Muscle of back (tissue), 13 donors: Measurements from ENCODE around the gene LATS1. TPM values are rescaled to one million over a fixed set of nuclear protein-coding genes. Genes with fewer than 3 reads are reported as not detected.
"Not testable (repeated sequence)": the region's sequence is repeated elsewhere in the genome, so short reads cannot be mapped to it uniquely, and the experiment has no call there.

Experiments used
- DNase-seq, 3 donors: peaks; one replicate each; pipeline versions ENCODE4 v3.0.0 to v3.0.0-alpha.2; 2013
- long read RNA-seq, 9 donors: transcript quantifications; one replicate each; lab custom pipeline, GENCODE V29; 2026
- polyA plus RNA-seq, 10 donors: library from polyadenylated mRNA; unstranded; fragments of 120-200 nt; gene quantifications; one replicate each; pipeline ENCODE4 v1.2.1, GENCODE V29; 2013; ENCODE audit not compliant: insufficient read length in 10 of 10

Gene LATS1
- 10 to 100 TPM; 14.2 to 24.2 (median 20.4) TPM for polyA plus RNA-seq
- long read RNA-seq, donor 1, partial matches to known transcripts, result 0 of 2 reads
- long read RNA-seq, donor 1, other reads (novel, unspliced or antisense), result 0 of 2 reads
- long read RNA-seq, donor 2, full-length matches to known transcripts, result 4 of 4 reads
- long read RNA-seq, donor 2, partial matches to known transcripts, result 0 of 4 reads
- long read RNA-seq, donor 2, other reads (novel, unspliced or antisense), result 0 of 4 reads
- long read RNA-seq, donor 3, result 0 reads
- long read RNA-seq, donor 4, partial matches to known transcripts, result 0 of 1 reads
- long read RNA-seq, donor 4, other reads (novel, unspliced or antisense), result 0 of 1 reads
- long read RNA-seq, donor 5, partial matches to known transcripts, result 0 of 1 reads
- long read RNA-seq, donor 5, other reads (novel, unspliced or antisense), result 0 of 1 reads
- long read RNA-seq, donor 6, full-length matches to known transcripts, result 3 of 3 reads
- long read RNA-seq, donor 6, partial matches to known transcripts, result 0 of 3 reads
- long read RNA-seq, donor 6, other reads (novel, unspliced or antisense), result 0 of 3 reads
- long read RNA-seq, donor 7, partial matches to known transcripts, result 0 of 4 reads
- long read RNA-seq, donor 7, other reads (novel, unspliced or antisense), result 0 of 4 reads
- long read RNA-seq, donor 8, full-length matches to known transcripts, result 3 of 3 reads
- long read RNA-seq, donor 8, partial matches to known transcripts, result 0 of 3 reads
- long read RNA-seq, donor 8, other reads (novel, unspliced or antisense), result 0 of 3 reads
- long read RNA-seq, donor 9, partial matches to known transcripts, result 0 of 1 reads
- long read RNA-seq, donor 9, other reads (novel, unspliced or antisense), result 0 of 1 reads

DNA sequence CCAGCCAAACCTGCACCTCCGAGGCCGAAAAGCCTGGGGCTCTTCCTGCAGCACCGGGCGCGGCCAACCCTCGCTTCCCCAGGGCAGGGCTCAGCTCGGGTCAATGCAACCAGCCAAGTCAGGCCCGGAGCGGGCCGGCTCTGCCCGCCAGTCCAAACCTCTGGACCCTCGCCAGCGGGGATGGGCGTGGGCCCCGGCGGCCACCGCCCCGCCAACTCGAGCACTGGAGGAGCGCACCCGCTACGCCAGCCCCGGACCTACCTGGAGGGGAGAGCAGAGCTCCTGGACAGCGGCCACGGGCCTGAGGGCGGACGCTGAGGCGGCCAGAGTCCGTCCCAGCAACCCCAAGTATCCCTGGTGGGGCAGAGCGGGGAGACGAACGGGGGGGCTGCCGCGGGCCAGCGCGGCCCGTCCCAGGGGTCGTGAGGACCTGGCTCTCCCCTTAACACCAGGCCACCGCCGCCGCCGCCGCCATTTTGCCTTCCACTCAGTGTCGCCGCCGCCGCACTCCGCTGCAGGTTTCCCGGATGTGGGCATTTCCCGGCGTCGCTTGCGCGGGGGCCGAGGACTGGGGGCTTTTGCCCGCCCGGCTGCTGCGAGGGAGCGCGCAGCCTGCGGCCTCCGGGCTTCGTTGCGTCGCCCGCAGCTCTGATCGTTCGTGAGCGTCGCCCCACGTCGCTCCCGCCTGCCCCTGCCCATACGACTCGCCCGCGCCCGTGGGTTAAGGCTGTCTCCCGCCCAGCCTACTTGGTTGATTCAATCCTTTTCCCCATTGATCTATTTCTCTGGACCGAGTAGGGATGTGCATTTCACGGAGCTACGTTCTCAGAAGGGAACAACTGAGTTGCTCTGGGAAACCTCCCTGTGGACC is at the start of gene LATS1:
LATS1 (minus strand) TSS at position 514 of the 871 bp plus-strand sequence. CDS start 15,975 bp downstream, outside the sequence.
- peak; percentile 88 to 96 (median 92) for DNase-seq

DNA sequence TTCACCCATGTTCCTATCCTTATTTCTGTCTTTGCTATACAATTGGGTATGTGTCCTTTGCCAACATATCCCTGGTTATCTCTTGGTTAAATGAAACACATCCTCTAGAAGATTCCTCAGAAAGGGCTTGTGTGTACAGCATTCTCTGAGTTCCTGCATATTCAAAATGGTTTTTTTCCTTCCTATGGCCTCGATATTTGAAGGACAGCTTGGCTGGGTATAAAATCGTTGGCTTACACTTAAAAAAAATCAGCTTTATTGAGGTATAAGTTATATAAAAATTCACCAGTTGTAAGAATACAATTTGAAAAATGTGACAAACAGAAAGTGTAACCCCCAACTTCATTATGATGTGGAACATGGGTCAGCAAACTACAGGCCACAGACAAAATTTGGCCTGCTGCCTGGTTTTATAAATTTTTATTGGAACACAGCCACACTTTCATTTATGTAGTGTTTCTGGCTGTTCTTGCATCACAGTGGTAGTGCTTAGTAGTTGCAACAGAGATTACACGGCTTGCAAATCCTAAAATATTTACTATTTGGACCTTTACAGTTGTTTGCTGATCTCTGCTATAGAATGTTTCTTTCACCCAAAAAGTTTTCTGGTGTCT is 48.4 kb upstream of the LATS1 start:
- peak in 2 of 3 donors; percentile 9 to 12 for DNase-seq

DNA sequence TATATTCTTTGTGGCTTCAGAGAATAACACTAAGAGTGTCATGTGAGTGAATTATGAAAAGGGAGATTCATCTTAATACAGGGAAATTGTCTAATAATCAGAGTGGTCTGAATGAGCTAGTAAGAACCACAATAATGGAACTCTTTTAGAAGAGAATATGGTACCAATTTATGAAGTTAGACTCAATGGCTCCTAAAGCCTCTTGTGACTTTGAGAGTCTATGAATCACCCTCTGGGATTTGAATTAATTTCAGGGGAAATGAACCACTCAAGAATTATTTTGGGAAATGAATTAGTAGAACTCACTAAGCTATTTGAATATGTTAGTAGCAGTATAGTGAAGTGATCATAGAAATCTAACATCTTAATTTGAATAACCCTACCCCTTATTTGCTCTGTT is 46.0 kb upstream of the LATS1 start:
- peak in 1 of 3 donors; percentile 11 for DNase-seq

DNA sequence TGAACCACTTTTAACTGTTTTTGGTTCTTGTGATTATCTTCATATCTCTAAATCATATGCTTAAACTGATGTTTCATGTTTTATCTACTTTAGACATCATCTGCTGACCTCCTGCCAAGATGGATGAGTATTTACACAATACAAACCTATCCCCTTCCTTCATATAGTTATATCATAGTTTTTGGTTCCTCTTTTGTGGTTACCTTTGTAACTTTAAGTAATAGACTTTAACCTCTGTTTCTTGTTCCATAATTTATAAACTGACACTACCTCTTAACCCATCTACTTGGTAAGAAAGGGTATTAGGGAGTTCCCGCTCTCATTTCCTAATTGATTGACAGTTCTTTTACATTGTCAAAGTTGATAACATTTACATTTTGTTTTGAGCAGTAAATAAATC is 43.5 kb upstream of the LATS1 start:
- no peak for DNase-seq

DNA sequence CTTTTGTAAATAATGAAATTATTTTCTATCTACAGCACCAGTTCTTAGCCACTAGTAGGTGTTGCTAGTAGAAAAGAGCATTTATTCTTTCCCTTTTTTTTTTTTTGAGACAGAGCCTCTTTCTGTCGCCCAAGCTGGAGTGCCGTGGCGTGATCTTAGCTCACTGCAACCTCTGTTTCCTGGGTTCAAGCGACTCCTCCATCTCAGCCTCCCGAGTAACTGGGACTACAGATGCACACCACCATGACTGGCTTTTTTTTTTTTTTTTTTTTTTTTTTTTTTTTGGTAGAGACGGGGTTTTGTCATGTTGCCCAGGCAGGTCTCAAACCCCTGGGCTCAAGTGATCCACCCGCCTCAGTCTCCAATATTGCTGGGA is 38.3 kb upstream of the LATS1 start:
- DNase-seq, result no peak

DNA sequence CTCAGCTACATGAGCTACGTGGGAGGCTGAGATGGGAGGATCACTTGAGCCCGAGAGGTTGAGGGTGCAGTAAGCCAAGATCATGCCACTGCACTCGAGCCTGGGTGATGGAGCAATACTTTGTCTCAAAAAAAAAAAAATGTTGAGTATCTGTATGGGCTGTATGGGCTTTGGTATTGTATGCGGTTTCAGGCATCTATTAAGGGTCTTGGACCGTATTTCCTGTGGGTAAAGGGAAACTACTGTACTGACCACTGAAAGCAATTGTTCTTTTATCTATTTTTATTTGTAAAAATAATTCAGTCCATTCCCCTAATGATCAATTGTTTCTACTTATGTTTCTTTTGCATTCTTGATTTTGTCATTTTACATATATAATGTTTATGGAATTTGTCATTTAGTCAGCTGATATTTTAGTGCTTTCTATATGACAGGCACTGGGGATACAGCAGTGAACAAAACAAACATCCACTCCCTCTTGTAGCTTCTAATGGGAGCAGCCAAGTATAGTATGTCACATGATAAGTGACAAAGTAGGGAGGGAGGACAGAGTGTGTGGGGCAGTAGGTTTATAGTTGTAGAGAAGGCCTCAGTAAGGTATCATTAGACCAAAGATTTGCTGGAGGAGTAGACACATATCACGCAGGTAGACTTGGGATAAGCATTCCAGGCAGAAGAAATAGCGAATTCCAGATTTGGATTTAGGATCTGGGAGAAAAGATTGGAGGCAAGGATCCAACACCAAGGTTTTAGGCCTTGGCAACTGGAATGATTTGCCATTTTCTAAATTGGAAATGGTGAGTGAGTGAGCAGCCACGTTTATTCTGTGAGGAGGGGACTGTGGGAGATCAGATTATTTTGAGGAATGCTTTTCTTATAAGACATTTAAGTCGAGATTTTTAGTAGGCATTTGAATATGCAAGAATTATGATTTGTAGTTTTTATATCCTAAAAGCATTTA is 37.7 kb upstream of the LATS1 start:
- DNase-seq, result no peak

DNA sequence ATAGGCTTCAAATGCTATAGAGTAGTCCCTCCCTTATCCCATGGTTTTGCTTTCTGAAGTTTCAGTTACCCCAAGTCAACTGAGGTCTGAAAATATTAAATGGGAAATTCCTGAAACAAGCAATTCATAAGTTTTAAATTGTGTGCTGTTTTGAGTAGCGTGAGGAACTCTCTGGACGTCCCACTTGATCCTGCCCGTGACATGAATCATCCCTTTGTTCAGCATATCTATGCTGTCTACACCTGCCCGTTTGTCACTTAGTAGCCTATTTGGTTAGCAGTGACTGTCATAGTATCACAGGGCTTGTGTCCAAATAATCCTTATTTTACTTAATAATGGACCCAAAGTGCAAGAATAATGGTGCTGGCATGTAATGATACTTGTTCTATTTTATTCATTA is 36.6 kb upstream of the LATS1 start:
- no peak for DNase-seq

DNA sequence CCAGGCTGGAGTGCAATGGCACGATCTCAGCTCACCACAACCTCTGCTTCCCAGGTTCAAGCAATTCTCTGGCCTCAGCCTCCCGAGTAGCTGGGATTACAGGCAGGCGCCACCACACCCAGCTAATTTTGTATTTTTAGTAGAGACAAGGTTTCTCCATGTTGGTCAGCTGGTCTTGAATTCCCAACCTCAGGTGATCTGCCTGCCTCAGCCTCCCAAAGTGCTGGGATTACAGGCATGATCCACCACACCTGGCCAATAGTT is 35.4 kb upstream of the LATS1 start:
- not testable (repeated sequence) for DNase-seq

DNA sequence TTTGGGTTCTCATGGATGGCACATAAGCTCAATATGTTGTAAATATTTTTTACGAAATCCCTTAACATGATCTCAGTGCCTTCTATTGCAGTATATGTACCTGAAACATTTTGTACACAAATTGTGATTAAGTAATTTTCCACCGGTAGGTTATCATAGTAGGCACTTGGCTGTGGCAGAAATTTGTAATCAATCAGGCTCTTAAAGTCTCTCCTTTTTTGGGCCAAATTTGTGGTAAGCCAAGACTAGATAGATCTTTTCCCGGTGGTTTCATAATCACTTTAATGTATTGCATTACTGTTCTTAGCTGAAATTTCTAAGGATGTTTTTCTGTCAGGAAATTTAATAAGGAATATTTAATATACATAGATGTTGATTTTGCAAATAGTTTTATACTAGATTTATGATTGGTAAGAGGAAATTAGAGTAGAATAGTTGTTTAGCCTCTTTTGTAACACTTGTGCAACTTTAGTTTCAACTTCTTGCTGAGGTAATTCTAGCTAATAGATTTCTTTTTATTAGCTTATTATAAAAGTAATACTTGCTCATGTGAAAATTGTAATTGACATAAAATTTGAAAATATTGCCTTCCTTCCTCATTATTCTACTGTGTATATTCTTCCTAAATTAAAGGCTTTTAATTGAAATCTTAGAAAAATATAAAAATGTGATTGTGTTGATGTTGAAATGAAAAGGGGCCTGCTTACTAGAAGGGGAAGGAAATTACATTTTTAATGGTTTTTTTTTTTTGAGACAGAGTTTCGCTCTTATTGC is 34.9 kb upstream of the LATS1 start:
- no peak for DNase-seq

DNA sequence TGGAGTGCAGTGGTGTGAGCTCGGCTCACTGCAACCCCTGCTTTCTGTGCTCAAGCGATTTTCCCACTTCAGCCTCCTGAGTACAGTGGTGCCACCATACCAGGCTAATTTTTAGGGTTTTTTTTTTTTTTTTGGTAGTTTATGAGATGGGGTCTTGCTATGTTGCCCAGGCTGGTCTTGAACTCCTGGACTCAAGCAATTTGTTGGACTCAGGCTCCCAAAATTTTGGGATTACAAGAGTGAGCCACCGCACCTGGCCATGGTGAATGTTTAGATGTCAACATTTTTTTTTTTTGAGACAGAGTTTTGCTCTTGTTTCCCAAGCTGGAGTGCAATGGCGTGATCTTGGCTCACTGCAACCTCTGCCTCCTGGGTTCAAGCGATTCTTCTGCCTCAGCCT is 34.0 kb upstream of the LATS1 start:
- DNase-seq, result not testable (repeated sequence)

DNA sequence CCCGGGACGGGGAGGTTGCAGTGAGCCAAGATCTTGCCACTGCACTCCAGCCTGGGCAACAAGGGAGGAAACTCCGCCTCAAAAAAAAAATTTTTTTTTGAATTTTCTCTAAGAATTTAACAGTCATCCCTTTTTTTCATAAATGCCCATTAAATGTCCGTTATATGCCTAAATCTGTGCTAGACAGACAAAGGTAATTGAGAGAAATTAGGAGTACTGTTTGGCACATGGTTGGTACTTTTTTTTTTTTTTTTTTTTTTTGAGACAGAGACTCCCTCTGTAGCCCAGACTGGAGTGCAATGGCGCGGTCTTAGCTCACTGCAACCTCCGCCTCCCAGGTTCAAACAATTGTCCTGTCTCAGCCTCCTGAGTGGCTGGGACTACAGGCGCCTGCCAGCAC is 33.3 kb upstream of the LATS1 start:
- DNase-seq, result no peak

DNA sequence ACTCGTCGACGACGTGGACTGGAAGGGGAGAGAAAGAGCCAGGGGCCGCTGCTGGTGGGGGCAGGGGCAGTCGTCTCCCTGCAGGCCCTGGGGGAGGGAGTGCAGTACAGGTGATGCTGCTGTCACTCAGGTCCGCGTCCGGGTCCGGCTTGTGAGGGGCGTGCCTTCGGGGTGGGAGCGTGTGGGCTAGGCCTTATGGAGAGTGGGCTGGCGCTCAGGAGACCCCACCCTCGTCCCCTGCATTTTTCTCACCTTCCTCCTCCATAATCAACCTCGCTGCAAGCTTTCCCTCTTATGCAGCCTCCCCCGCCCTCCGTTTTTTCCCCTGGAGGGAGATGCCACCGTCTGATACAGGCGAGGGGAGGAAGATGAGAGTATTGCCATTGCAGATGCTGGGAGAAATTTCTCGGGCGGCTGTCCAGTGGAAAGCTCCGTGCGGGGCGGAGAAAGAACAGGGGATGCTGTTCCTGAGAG is 32.3 kb upstream of the LATS1 start:
- DNase-seq, result peak; percentile 25 to 76 (median 47)

DNA sequence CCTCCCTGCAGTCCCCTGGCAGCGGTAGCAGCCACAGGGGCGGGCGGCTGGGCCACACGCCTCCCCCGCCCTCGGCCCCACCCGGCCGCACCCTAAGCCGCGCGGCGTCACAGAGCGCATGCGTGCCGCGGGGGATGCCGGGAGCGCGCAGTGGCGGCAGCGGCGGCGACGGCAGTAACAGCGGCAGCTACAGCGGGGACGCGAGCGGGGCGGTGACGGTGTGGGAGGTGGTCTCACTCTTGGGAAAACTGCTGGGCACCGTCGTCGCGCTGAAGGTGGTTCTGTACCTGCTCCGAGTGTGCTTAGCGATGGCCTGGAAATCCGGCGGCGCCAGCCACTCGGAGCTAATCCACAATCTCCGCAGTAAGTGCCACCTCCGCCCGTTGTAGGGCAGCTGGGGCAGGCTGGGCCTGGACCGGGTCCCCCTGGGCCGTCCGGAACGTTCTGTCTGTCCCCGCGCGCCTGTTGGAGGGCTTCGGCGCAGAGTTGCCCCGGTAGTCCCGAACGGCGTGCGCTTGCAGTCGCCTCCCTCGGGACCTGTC is 31.8 kb upstream of the LATS1 start, which contains the start of gene PCMT1:
PCMT1 (plus strand) TSS at position 148 of the 542 bp plus-strand sequence; CDS start at position 309, 161 bp downstream.
- DNase-seq, result peak; percentile 93 to 96 (median 93)

DNA sequence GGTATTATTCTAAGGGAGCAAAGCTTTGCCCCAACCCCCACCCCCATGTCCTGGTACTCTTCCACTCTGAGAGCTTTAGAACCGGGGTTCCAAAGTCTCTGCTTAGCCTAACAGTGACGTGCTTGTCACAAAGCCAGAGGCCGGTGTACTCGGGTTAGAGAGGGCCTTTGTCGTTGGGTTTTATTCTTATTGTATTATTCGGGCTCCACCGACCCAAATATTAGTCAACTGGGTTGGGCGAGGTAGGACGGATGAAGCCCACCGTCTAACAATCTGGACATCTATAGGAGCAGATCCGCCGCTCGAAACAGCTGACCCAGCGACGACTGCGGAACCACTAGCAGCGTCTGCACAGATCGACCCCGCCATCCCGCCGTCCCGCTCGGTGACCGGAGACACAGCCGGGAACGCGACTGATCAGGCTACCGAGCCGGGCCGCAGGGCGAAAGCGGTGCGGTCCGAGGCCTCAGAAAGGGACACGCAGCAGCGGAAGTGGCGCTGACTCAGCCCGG is 31.2 kb upstream of the LATS1 start:
- DNase-seq, result not testable (repeated sequence)

DNA sequence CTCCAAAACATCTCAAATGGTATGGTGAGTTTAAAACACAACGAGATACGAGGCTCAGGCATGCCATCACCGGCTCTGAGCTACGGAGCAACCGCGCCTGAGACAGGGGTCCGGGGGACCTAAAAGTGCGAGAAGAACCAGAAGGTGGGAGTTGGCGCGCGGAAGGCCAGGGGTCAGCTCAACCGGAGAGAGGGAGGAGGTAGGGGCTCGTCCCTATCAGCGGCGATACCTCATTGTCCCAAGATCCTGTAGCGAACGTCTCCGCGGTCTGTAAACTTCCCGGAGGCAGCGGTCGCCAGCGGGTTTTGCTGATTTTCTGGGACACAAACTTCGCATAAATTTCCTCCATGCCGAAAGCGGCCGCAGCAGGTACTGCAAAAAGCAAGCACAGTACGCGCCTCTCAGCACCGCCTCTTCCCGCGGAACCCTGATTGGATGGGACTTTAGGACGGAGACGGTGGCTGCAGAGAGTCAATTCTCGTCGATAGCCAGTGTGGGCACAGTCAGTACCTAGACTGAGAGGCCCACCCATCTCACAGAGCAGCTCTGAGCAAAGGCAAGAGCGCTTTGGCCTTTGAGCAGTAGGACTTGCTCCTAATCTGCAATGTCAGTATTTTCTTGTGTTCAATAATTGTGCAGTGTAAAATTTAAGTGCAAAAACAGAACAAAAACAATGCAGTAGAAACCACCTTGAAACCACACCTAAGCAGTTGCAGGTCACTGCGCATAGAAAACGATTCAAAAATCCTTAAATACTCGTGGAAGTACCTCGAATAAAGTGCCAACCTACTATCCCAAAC is 28.4 kb upstream of the LATS1 start, which contains the start of gene NUP43:
NUP43 (minus strand) TSS at position 383 of the 800 bp plus-strand sequence; CDS start at position 349, 34 bp downstream.
- peak; percentile 95 to 97 (median 95) for DNase-seq

DNA sequence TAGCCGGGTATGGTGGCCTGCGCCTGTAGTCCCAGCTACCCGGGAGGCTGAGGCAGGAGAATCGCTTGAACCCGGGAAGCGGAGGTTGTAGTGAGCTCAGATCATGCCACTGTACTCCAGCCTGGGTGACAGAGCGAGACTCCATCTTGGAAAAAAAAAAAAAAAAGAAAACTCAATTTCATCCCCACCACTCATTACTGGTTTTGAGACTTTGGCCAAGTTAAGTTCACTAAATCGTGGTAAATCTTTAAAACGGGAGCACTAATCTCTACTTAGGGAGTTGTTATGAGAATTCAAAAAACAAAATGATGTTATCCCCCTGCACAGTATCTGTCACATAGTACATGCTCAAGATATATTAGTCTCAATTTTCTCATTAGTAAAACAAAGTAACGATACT is 27.4 kb upstream of the LATS1 start:
- DNase-seq, result not testable (repeated sequence)

DNA sequence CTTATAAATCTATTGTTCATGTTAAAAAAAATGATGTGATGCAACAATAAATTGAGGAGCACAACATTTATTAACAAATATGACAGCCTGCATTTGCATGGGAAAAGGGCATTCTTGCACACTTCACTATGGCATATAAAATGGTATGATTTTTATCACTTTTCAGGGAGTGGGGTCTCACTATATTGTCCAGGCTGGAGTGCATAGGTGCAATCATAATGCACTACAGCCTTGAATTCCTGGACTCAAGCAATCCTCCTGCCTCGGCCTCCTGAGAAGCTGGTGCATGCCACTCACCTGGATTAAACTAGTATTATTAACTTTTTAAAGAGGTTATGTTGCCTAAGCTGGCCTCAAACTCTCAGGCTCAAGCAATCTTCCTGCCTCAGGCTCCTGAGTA is 17.0 kb upstream of the LATS1 start:
- no peak for DNase-seq
